HCT116 (cell line): ENCODE results near the gene PLCH2. TPM values are rescaled to one million over a fixed set of nuclear protein-coding genes. Genes with fewer than 3 reads are reported as not detected.

Experiments
- ATAC-seq: fragments of 200-7000 bp; cut with Tn5 transposase; 2 replicates; pipeline ENCODE4 v1.9.1; 2020; ENCODE audit warnings: mild to moderate bottlenecking, moderate library complexity
- BruUV-seq: library from RNA; stranded (reverse); fragments of 400-500 nt; replicated peaks from 2 replicates; lab custom pipeline; 2021; lab: Mats Ljungman, UMichigan
- CTCF ChIA-PET: fragments of 300-600 bp; sonication (Branson Sonifier 250); formaldehyde crosslinking; loops from one replicate; lab custom pipeline; 2021; ENCODE audit warnings: antibody characterized with exemption; lab: Charles Lee
- POLR2A ChIA-PET: fragments of 300-600, 350-600 bp; sonication (Branson Sonifier 250); formaldehyde crosslinking; loops from one replicate; lab custom pipeline; 2021; ENCODE audit warnings: antibody characterized with exemption; lab: Charles Lee
- RAD21 ChIA-PET, 2 experiments: fragments of 300-600 bp; sonication (Branson Sonifier 250); formaldehyde crosslinking; loops; one replicate each; lab custom pipeline; 2023; ENCODE audit warnings: low total read pairs in 2 of 2; ENCODE audit not compliant: uncharacterized antibody in 2 of 2, unreplicated experiment in 2 of 2, low non-redundant PET in 1 of 2; lab: Charles Lee
- DNase-seq: peaks from one replicate; pipeline ENCODE4 v3.0.0-alpha.2; 2010; ENCODE audit warnings: low read depth, low spot score
- H2AFZ ChIP-seq: fragments of 200-600 bp; shearing (Covaris generic), sonication (generic); 2 replicates; pipeline ENCODE4 v1.6.1; 2017; ENCODE audit warnings: low read depth, mixed run types, mixed read lengths, antibody characterized with exemption, low read length; ENCODE audit not compliant: poor library complexity, severe bottlenecking
- H3K27ac ChIP-seq: 2 replicates; pipeline ENCODE4 v1.5.1; 2012; ENCODE audit warnings: low read depth, low read length
- H3K27me3 ChIP-seq: fragments of 200-600 bp; sonication (generic); 2 replicates; pipeline ENCODE4 v1.6.1; 2016; ENCODE audit warnings: mixed run types, low read length, mixed read lengths; ENCODE audit not compliant: insufficient read depth
- H3K36me3 ChIP-seq, 2 experiments: fragments of 200-500 bp in 1 of 2; fragments of 200-600 bp in 1 of 2; sonication (Bioruptor generic) in 1 of 2; sonication (generic) in 1 of 2; 2 replicates each; pipeline versions ENCODE4 v1.5.1 to v1.6.1; 2014 to 2016; ENCODE audit warnings: low read length in 2 of 2, inconsistent platforms in 1 of 2, mixed read lengths in 1 of 2, mixed run types in 1 of 2; ENCODE audit not compliant: insufficient read depth in 2 of 2, control insufficient read depth in 1 of 2
- H3K4me1 ChIP-seq, 2 experiments: fragments of 200-600 bp in 1 of 2; sonication (generic) in 1 of 2; 2 replicates each; pipeline versions ENCODE4 v1.5.1 to v1.6.1; 2012 to 2017; ENCODE audit warnings: low read length in 2 of 2, inconsistent platforms in 1 of 2, mild to moderate bottlenecking in 1 of 2, mixed read lengths in 1 of 2, mixed run types in 1 of 2, moderate library complexity in 1 of 2; ENCODE audit not compliant: insufficient read depth in 2 of 2, control insufficient read depth in 1 of 2
- H3K4me2 ChIP-seq: fragments of 200-600 bp; sonication (generic); 2 replicates; pipeline ENCODE4 v1.6.1; 2017; ENCODE audit warnings: mixed run types, low read length, mixed read lengths
- H3K4me3 ChIP-seq, 2 experiments: fragments of 200-600 bp in 1 of 2; sonication (generic) in 1 of 2; replicated peaks in 1 of 2; 2 replicates each; pipeline ENCODE4 v1.5.1; 2011 to 2016; ENCODE audit warnings: low read length in 2 of 2, control low read depth in 1 of 2, low read depth in 1 of 2, mild to moderate bottlenecking in 1 of 2, mixed read lengths in 1 of 2, mixed run types in 1 of 2
- H3K79me2 ChIP-seq: fragments of 200-600 bp; sonication (generic); 2 replicates; pipeline ENCODE4 v1.6.1; 2017; ENCODE audit warnings: mild to moderate bottlenecking, mixed run types, low read length, moderate library complexity, mixed read lengths; ENCODE audit not compliant: insufficient read depth
- H3K9ac ChIP-seq: fragments of 200-600 bp; sonication (generic); 2 replicates; pipeline ENCODE4 v1.6.1; 2016; ENCODE audit warnings: low read length, mixed read lengths
- H3K9me2 ChIP-seq: fragments of 200-600 bp; sonication (generic), shearing (Covaris generic); 2 replicates; pipeline ENCODE4 v1.6.1; 2017; ENCODE audit warnings: mixed run types, mild to moderate bottlenecking, moderate library complexity; ENCODE audit not compliant: insufficient read depth
- H3K9me3 ChIP-seq, 2 experiments: fragments of 200-500 bp in 1 of 2; fragments of 200-600 bp in 1 of 2; sonication (Bioruptor generic) in 1 of 2; sonication (generic) in 1 of 2; 2 replicates each; pipeline ENCODE4 v1.6.1; 2014 to 2017; ENCODE audit warnings: low read length in 2 of 2, mixed read lengths in 2 of 2, inconsistent platforms in 1 of 2, low read depth in 1 of 2, mild to moderate bottlenecking in 1 of 2, mixed run types in 1 of 2, moderate library complexity in 1 of 2; ENCODE audit not compliant: control insufficient read depth in 1 of 2, insufficient read depth in 1 of 2
- H4K20me1 ChIP-seq: fragments of 200-600 bp; sonication (generic), shearing (Covaris generic); 2 replicates; pipeline ENCODE4 v1.6.1; 2017; ENCODE audit warnings: mixed run types, mild to moderate bottlenecking, moderate library complexity; ENCODE audit not compliant: insufficient read depth
- CBX3 ChIP-seq: IDR thresholded peaks from 2 replicates; pipeline ENCODE4 v1.6.1; 2012; ENCODE audit warnings: low read depth
- EGR1 ChIP-seq: IDR thresholded peaks from 2 replicates; pipeline ENCODE4 v1.6.1; 2012; ENCODE audit warnings: low read depth
- FOSL1 ChIP-seq: IDR thresholded peaks from 2 replicates; pipeline ENCODE4 v1.6.1; 2012; ENCODE audit warnings: low read depth
- JUND ChIP-seq: IDR thresholded peaks from 2 replicates; pipeline ENCODE4 v1.6.1; 2012
- SIN3A ChIP-seq: IDR thresholded peaks from 2 replicates; pipeline ENCODE4 v1.6.1; 2012; ENCODE audit warnings: low read depth
- ZFX ChIP-seq: fragments of 450-650 bp; IDR thresholded peaks from 2 replicates; pipeline ENCODE4 v1.6.1; 2017
- ZNF274 ChIP-seq: fragments of 200-500 bp; sonication (Bioruptor generic); IDR thresholded peaks from 2 replicates; pipeline ENCODE4 v1.6.1; 2014; ENCODE audit warnings: mild to moderate bottlenecking, low read depth, low read length, inconsistent platforms
- intact Hi-C: fragments of 100-400 bp; cut with micrococcal nuclease; formaldehyde crosslinking; loops from 2 replicates; pipeline ENCODE4 v1.10.0; 2022
- total RNA-seq: library from RNA; stranded (reverse); gene quantifications from one replicate; pipeline ENCODE4 v1.2.1, GENCODE V29; 2021; ENCODE audit not compliant: unreplicated experiment
- TF ChIP-seq, protein P1 (sequence below): IDR thresholded peaks from 2 replicates; pipeline ENCODE4 v1.6.1; 2011; ENCODE audit warnings: mild to moderate bottlenecking, low read length, moderate library complexity; ENCODE audit not compliant: insufficient replicate concordance; ENCODE audit errors: extremely low read depth
- TF ChIP-seq, protein P2 (sequence below): IDR thresholded peaks from 2 replicates; pipeline ENCODE4 v1.6.1; 2012
- TF ChIP-seq, protein P3 (sequence below): IDR thresholded peaks from 2 replicates; pipeline ENCODE4 v1.6.1; 2012
- TF ChIP-seq, protein P4 (sequence below): IDR thresholded peaks from 2 replicates; pipeline ENCODE4 v1.6.1; 2012; ENCODE audit warnings: low read depth

The PLCH2 gene
- total RNA-seq, 1 experiment from 2014 or later, result 2.0 TPM

DNA sequence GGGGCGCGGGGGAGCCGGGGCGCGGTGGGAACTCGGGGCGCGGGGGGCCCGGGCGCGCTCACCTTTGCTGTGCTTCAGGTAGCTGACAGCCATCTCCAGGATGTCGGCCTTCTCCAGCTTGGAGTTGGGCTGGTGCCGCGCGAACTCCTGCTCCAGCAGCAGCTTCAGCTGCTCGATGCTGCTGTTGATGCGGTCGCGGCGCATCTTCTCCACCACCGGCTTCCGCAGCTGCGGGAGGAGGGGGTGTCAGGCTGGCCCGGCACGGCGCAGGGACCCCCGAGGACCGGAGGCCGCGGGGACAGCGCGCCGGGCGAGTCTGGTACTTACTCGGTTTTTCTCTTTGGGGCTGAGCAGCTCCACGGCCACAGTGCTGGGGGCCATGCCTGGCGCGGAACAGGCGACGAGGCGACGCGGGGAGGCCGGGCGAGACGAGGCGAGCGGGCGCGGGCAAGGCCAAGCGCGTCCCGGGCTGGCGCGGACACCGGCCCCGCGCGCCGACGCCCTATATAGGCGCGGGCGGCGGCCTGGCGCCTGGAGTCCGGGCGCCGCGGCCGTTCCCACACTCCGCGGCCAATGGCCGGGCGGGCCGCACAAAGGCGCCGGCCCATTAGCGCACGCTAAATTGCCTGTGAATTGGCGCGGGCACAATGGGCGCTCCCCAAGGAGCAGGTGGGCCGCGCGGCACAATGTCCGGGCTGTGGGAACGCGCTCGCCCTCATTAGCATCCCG, 53.9 kb downstream of the PLCH2 start, which contains the start of gene HES5:
Gene HES5, minus strand, starts transcription at position 480 of the 729 bp plus-strand sequence. Its CDS starts 99 bp downstream, at position 381.
- TF ChIP-seq CBX3, result no peak
- no peak for TF ChIP-seq SIN3A
- TF ChIP-seq JUND, result no peak
- no peak for TF ChIP-seq EGR1
- no peak for TF ChIP-seq FOSL1
- no peak for TF ChIP-seq ZNF274
- TF ChIP-seq, protein P1, sequence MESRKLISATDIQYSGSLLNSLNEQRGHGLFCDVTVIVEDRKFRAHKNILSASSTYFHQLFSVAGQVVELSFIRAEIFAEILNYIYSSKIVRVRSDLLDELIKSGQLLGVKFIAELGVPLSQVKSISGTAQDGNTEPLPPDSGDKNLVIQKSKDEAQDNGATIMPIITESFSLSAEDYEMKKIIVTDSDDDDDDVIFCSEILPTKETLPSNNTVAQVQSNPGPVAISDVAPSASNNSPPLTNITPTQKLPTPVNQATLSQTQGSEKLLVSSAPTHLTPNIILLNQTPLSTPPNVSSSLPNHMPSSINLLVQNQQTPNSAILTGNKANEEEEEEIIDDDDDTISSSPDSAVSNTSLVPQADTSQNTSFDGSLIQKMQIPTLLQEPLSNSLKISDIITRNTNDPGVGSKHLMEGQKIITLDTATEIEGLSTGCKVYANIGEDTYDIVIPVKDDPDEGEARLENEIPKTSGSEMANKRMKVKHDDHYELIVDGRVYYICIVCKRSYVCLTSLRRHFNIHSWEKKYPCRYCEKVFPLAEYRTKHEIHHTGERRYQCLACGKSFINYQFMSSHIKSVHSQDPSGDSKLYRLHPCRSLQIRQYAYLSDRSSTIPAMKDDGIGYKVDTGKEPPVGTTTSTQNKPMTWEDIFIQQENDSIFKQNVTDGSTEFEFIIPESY, result no peak
- TF ChIP-seq, protein P2, sequence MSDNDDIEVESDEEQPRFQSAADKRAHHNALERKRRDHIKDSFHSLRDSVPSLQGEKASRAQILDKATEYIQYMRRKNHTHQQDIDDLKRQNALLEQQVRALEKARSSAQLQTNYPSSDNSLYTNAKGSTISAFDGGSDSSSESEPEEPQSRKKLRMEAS, result no peak
- TF ChIP-seq, protein P3, sequence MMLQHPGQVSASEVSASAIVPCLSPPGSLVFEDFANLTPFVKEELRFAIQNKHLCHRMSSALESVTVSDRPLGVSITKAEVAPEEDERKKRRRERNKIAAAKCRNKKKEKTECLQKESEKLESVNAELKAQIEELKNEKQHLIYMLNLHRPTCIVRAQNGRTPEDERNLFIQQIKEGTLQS, result no peak
- no peak for TF ChIP-seq ZFX
- TF ChIP-seq, protein P4, sequence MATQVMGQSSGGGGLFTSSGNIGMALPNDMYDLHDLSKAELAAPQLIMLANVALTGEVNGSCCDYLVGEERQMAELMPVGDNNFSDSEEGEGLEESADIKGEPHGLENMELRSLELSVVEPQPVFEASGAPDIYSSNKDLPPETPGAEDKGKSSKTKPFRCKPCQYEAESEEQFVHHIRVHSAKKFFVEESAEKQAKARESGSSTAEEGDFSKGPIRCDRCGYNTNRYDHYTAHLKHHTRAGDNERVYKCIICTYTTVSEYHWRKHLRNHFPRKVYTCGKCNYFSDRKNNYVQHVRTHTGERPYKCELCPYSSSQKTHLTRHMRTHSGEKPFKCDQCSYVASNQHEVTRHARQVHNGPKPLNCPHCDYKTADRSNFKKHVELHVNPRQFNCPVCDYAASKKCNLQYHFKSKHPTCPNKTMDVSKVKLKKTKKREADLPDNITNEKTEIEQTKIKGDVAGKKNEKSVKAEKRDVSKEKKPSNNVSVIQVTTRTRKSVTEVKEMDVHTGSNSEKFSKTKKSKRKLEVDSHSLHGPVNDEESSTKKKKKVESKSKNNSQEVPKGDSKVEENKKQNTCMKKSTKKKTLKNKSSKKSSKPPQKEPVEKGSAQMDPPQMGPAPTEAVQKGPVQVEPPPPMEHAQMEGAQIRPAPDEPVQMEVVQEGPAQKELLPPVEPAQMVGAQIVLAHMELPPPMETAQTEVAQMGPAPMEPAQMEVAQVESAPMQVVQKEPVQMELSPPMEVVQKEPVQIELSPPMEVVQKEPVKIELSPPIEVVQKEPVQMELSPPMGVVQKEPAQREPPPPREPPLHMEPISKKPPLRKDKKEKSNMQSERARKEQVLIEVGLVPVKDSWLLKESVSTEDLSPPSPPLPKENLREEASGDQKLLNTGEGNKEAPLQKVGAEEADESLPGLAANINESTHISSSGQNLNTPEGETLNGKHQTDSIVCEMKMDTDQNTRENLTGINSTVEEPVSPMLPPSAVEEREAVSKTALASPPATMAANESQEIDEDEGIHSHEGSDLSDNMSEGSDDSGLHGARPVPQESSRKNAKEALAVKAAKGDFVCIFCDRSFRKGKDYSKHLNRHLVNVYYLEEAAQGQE, result no peak
- Histone ChIP-seq H3K27ac (no peak within 1 kb of the TSS; the same call in 1 of the 2 replicates), H3K36me3 (no peaks in the 10 kb centered on the region), H3K79me2 (peaks cover 11% of the 10 kb centered on the region), H3K9me3 (no peaks in the 10 kb centered on the region), H3K4me1 (peaks cover 20 to 37% of the 10 kb centered on the region in 2 experiments; a peak in 3 of 4 replicates), H2AFZ (no peak within 1 kb of the TSS), H3K27me3 (no peaks in the 10 kb centered on the region), H3K9ac (no peak within 1 kb of the TSS), H3K4me3 (no peak within 1 kb of the TSS), H3K9me2 (no peaks in the 10 kb centered on the region), H4K20me1 (peaks cover 4% of the 10 kb centered on the region; the same call in 1 of the 2 replicates), H3K4me2 (no peak within 1 kb of the TSS)
- RAD21 ChIA-PET, result no interaction called here
- intact Hi-C loops, result loop anchor here (5.0 kb wide), 1 partner anchor 118 kb away; the partner anchor contains the start of gene PEX10
- CTCF ChIA-PET, result no interaction called here
- POLR2A ChIA-PET, result no interaction called here
- ATAC-seq (no peak), DNase-seq (no peak)
- no TSS peak for BruUV-seq
